Esophagus muscularis mucosa (tissue), 3 donors: ENCODE data around the gene TMEM132A.

Experiments used
- POLR2A ChIP-seq: fragments of 450-650 bp; IDR thresholded peaks from one replicate; pipeline ENCODE4 v1.6.1; 2017; ENCODE audit warnings: antibody characterized with exemption, moderate library complexity, mild to moderate bottlenecking, low read depth
- TF ChIP-seq, protein P1 (sequence below), 3 experiments: fragments of 200-600 bp in 2 of 3; fragments of 450-650 bp in 1 of 3; sonication (generic) in 2 of 3; IDR thresholded peaks; one replicate each; pipeline ENCODE4 v1.5.1; 2017 to 2019; ENCODE audit warnings: antibody characterized with exemption in 3 of 3, mild to moderate bottlenecking in 2 of 3, moderate library complexity in 1 of 3

DNA sequence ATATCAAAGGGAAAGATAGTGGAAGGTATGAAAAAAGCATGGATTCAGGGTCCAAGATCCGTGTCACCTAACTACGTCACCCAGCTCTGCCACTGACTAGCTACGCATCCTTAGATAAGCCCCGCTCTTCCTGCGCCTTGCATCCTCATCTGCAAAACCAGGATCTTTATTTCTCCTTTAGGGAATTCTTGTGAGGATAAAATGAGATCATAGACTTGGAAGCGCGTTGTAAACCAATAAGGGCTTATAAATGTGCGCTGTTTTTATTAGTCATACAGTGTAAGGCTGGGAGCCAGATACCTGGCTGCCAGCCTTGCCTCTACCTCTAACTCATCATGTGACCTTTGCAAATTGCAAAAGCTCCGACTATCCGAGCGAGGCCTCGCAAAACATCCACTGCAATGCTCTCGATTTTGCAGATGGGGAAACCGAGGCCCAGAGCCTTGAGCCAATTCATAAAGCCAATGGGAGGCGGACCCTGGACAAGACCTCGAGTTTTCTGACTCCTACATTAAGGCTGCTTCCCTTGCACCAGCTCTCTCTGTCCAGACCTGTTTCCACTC is 18.6 kb upstream of the TMEM132A start:
- TF ChIP-seq POLR2A = no peak
- TF ChIP-seq, protein P1, sequence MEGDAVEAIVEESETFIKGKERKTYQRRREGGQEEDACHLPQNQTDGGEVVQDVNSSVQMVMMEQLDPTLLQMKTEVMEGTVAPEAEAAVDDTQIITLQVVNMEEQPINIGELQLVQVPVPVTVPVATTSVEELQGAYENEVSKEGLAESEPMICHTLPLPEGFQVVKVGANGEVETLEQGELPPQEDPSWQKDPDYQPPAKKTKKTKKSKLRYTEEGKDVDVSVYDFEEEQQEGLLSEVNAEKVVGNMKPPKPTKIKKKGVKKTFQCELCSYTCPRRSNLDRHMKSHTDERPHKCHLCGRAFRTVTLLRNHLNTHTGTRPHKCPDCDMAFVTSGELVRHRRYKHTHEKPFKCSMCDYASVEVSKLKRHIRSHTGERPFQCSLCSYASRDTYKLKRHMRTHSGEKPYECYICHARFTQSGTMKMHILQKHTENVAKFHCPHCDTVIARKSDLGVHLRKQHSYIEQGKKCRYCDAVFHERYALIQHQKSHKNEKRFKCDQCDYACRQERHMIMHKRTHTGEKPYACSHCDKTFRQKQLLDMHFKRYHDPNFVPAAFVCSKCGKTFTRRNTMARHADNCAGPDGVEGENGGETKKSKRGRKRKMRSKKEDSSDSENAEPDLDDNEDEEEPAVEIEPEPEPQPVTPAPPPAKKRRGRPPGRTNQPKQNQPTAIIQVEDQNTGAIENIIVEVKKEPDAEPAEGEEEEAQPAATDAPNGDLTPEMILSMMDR (IDR thresholded peaks at IDR 0.05) = no peak
